Activated CD4-positive, alpha-beta T cell treated with anti-CD3 and anti-CD28 coated beads, Interleukin-10, Interleukin-2, amounts not matched to agents 100 ng/mL and 50 ng/mL, durations not matched to agents 16 hours and 8 hours (primary cell): ENCODE data around the gene ARID5B.

Experiments used
- DNase-seq: peaks from one replicate; pipeline ENCODE4 v3.0.0-alpha.2; 2020

The ARID5B gene

DNA sequence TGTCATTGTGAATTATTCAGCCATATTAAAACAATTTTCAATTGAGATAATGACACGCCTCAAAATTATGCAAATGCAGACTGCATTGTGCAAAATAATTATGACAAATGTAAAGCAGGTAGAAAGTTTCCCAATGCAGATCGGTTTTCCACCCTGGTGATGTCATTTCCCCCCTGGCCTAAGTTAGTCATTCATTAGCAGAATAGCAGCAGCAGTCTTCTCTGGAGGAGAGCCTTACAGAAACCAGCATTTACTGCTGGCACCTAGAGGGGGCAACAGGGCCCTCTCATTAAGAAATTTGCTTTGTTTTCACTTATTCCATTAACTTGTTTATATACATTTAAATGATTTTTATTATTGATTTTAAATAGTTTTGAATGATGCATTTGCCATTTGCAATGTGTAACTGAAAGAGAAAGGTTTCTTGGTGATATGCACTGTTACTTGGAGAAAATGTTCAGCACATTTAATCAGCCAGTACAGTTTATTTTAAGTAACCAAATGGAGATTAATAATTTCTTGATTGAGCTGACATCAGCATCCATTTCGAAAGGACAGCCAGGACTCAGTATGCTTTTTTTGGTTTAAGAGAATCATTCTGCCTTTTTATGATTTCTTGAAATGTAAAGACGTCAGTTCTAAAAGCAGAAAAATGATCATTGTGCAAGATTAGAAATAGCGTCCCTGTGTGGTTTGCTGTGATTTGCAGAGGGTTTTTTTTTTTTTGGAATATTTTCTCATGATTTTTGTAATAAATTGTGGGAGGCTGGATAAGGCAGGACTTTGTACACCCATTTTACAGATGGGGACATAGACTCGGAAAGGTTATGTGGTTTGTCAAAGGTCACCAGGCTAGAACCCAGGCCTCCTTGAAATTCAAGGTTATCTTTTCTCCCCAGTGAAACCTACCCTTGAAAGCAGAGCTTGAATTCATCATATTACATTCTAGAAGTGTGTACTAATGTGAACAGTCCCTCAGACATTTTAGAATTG lies 3.5 kb downstream of the ARID5B start:
- peak; percentile 83 for DNase-seq

DNA sequence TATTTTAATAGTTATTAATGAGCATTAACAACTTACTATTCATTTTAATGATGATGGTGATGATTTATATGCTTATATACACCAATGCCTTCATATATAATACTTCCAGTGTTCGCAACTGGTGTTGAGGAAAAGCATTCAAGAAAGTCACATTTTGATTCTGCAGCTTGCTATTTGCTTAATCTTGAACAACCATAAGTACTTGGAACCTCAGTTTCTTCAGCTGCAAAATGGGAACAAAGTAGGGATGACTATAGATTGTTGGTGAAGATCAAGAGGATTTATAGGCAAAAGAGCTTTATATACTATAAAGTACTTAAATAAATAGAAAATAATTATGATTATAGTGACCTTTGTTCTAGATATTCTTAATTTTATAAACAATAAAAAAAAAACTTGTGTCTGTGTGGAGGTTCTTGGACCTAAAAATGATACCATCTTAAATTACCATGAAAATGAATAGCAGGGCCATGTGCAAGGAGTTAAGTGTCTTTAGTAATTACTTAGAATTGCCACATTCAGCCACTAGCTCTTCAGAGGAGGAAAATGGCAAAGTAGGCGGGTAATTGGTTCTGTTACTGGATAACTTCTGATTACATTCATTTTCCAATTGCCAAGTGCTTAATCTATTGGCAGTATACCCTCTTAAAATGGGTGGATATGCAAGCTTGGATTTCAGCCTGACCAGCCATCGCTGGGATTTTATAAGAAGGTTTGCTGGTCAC lies 4.5 kb downstream of the ARID5B start:
- no peak for DNase-seq

GRCh38 chr10:61906562-61906901 lies 5.0 kb downstream of the ARID5B start:
- no peak for DNase-seq

DNA sequence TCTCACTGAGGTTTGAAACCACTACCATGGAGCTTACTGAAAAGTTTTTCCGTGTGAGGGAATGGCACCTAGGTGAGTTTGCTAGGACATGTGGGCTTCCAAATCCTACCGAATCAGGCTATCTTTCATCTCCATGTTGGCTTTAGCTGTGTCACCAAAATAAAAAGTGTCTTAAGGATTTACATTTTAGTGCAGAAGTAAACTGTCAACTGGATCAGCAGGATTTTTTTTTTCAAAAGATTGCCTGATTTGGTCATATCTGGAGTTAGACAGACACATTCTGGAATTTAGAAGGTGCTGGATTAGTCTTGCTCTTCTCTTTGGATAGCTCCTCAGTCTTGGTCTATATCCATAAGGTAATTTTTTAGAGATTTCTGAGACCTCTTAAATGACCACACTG lies 5.5 kb downstream of the ARID5B start:
- no peak for DNase-seq

GRCh38 chr10:61907587-61907986 lies 6.1 kb downstream of the ARID5B start:
- DNase-seq: no peak

- DNase-seq: no peak
Measured at GRCh38 chr10:61910226-61910805, 8.8 kb downstream of the ARID5B start.

DNA sequence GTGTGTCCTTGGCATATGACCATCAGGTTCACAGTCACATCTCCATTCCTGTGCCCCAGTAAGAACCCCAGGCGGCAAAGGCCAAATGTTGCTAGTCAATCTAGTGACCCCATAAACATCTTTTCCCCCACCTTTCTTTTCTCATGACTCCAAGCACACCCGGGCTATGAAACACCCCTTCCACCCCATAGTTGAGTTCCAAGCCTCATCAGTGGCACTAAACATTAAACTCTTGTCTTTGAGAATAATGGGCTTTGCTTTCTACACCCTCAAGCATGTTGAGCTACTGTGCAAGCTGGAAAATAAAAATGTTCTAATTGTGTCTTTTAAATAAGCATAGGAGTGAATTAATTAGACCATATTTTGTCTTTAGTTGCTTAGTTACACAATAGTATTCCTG lies 9.4 kb downstream of the ARID5B start:
- no peak for DNase-seq

DNA sequence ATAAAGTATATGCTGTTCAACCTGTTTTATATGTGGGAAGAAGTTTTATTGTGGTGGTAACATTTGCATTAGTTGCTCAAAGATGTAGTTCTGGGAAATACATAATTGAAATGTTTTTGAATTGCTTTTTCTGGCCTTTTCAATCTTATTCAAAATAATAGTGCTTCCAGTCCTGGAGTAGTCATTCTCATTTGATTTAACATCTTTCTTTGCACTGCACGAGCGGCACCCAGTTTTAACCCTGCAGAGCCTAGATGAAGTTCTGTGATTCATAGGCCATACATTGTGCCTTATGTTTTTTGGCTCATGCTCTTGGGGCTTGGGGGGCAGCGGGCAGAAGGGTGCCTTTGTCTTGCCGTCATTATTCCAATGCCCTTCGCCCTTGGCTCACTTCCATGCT lies 9.9 kb downstream of the ARID5B start:
- DNase-seq: no peak

- DNase-seq: no peak
Measured at GRCh38 chr10:61912981-61913380, 11.5 kb downstream of the ARID5B start.

DNA sequence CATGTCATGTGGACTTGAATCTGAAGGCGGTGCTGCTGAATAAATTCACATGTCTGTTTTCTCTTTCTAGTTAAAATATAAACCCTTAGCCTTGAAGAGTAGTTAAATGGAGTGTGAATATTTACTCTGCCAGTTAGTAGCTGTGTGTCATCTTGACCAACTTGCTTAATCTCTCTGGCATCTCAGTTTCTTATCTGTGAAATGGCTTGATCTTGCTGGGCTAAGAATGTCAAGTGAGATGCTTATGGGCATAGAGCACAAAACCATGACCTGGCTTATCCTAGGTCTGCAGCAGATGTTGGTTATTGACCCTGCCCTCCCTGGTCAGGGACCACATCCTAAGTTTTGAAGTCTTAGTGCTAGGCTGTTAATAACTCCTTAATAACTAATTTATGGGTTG lies 16.6 kb downstream of the ARID5B start:
- DNase-seq: no peak

- DNase-seq: no peak
Measured at GRCh38 chr10:61918989-61919388, 17.5 kb downstream of the ARID5B start.

GRCh38 chr10:61919646-61920215 lies 18.2 kb downstream of the ARID5B start:
- no peak for DNase-seq

- DNase-seq: no peak
Measured at GRCh38 chr10:61921143-61921542, 19.6 kb downstream of the ARID5B start.

DNA sequence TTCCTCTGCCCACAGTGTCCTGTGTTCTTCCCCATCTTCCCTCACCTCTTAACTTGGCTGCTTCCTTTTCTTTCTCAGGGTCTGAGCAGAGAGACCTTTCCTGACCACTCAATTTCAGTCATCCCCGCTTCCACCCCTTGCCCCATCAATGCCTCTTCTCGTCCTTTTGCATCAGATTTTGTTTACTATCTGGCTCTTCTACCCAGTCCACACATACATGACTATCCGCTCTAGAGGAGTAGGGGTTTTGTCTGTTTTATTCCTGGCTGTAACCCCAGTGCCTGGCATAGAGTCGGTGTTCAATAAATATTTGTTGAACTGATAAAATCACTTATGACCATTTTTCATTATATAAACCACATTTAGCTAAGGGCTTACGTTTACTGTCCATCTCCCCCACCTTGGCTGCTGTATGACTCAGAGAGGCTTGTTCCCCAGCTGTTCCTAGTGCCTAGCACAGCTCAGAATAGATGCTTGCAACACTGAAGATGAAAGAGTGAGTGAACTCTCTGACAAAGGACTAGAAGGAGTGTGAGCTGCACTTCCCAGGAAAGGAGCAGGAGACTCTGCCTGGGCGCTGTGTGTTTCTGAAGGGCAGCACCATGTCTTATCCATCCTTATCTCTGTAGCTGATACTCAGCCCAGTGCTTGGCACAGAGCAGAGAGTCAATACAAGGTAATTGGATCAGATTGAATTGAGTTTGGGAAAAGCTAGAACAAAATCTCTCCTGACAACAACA lies 21.9 kb downstream of the ARID5B start:
- no peak for DNase-seq

- no peak for DNase-seq
Measured at GRCh38 chr10:61923950-61924274, 22.4 kb downstream of the ARID5B start.

- DNase-seq: no peak
Measured at GRCh38 chr10:61929555-61929954, 28.1 kb downstream of the ARID5B start.

- no peak for DNase-seq
Measured at GRCh38 chr10:61931620-61932332, 30.3 kb downstream of the ARID5B start.

- peak; percentile 52 for DNase-seq
Measured at GRCh38 chr10:61933859-61934555, 32.5 kb downstream of the ARID5B start.

GRCh38 chr10:61935077-61935476 lies 33.6 kb downstream of the ARID5B start:
- DNase-seq: no peak

DNA sequence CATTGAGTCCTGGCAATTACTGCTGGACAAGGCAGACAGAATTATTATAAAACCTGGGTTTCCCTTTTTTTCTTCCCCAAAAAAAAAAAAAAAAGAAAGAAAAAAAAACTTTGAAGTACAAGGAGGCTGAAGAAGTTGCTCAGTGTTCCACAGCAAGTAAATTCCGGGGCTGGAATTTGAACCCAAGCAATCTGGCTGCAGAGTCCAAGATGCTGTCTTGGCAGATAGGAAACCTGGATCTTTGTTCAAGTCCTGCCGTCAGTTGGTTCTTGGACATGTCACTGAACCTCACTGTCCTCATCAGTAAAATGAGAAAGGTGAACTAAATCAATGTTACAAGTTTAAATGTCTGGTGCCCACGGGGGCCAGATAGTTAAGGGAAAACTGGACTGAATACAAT lies 35.3 kb downstream of the ARID5B start:
- no peak for DNase-seq

- DNase-seq: peak; percentile 75
Measured at GRCh38 chr10:61937631-61938351, 36.3 kb downstream of the ARID5B start.
